GM12873 (cell line): Measurements from ENCODE around the gene FAM227B.

Experiments used
- TF ChIP-seq, protein P1 (sequence below): IDR thresholded peaks from 2 replicates; pipeline ENCODE4 v1.5.1; 2012; ENCODE audit warnings: low read depth, mild to moderate bottlenecking, moderate library complexity, low read length, control low read depth; ENCODE audit not compliant: insufficient read depth; ENCODE audit errors: missing control alignments

FAM227B gene

DNA sequence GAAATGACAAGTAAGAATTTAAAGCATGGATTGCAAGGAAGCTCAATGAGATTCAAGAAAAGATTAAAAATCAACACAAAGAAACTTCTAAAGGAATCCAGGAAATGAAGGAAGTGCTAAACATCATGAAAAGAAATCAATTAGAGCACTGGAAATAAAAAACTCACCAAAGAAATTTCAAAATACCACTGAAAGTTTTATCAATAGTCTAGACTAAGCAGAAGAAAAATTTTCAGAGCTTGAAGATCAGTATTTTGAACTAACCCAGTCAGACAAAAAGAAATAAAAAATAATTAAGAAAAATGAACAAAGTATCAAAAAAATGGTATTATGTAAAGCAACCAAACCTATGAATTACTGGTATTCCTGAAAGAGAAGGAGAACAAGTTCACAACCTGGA, 60.6 kb downstream of the FAM227B start:
- TF ChIP-seq, protein P1, sequence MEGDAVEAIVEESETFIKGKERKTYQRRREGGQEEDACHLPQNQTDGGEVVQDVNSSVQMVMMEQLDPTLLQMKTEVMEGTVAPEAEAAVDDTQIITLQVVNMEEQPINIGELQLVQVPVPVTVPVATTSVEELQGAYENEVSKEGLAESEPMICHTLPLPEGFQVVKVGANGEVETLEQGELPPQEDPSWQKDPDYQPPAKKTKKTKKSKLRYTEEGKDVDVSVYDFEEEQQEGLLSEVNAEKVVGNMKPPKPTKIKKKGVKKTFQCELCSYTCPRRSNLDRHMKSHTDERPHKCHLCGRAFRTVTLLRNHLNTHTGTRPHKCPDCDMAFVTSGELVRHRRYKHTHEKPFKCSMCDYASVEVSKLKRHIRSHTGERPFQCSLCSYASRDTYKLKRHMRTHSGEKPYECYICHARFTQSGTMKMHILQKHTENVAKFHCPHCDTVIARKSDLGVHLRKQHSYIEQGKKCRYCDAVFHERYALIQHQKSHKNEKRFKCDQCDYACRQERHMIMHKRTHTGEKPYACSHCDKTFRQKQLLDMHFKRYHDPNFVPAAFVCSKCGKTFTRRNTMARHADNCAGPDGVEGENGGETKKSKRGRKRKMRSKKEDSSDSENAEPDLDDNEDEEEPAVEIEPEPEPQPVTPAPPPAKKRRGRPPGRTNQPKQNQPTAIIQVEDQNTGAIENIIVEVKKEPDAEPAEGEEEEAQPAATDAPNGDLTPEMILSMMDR = no peak

DNA sequence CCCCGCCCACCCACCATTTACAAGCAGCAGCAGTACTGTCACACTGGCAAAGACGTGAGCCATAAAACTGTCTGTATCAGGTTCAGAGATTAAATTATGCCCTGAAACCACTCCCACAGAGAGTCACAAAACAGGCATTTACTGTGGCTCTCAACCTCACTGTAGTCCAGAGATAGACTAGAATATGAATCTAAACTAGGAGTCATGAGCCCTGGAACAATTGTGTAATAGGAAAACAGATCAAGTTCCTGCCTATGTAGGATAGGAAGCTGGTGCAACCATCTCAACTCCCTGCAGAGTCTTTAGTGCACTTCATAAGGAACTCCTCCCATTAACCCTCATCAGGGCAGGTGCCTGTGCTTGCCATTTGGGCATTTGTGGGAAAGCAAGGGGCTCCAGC, 61.7 kb downstream of the FAM227B start:
- TF ChIP-seq, protein P1 = no peak

DNA sequence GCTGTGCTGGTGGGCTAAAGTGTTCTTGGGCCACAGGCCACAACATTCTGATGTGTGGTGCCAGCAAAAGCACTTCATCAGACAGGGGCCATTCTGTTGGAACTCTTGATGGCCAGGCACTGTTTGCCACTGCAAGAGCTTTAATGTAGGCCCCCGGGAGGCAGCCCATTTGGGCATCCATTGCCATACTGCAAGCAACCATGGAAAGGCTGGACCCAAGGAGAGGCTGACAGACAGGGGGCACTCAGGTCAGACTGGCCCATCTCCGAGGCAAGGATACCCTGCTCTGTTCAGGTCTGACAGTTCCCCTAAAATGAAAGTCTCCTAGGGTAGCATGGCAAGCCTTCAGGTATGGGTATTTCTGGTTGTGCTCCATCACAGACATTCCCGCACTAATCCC, 64.2 kb downstream of the FAM227B start:
- TF ChIP-seq, protein P1 = no peak

DNA sequence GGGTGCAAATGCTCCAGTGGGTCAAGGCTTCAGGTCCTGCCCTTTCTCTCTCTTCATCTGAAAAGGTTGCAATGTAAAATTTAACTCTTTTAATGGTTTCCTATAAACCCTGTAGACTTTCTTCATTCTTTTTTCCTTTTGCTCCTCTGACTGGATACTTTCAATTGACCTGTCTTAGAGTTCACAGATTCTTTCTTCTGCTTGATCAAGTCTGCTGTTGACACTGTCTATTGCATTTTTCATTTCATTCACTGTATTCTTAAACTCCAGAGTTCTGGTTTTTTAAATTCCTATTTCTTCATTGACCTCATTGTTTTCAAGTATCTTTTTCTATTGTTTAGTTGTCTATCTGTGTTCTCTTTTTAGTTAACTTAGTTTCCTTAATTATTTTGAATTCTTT, 82.1 kb downstream of the FAM227B start:
- TF ChIP-seq, protein P1 = no peak

DNA sequence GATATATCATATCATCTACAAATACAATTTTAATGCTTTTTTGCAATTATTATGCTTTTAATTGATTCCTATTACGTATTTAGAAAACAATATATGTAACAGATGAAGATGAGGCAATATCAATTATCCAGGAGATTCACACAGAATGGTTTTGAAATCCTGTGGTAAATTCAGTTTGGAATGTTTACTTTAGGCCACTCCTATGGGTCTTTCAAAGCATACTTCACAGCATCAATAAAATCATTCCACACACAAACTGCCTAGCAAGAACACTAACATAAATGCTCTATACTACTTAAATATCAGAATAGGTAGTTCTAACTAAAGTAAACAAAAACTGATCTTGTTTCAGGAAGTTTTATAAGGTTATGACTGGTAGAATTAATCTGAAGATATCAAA, 90.5 kb downstream of the FAM227B start:
- TF ChIP-seq, protein P1 = no peak

DNA sequence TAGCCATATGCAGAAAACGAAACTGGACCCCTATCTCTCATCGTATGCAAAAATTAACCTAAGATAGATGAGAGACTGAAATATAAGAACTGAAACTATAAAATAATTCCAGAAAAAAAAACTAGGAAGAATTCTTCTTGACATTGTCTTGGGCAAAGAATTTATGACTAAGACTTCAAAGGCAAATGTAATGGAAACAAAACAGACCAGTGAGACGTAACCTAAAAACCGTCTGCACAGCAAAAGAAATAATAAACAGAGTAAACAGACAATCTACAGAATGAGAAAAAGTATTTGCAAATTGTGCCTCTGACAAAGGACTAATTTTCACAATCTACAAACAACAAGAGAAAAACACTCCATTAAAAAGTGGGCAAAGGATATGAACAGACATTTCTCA, 92.3 kb downstream of the FAM227B start:
- TF ChIP-seq, protein P1 = no peak

DNA sequence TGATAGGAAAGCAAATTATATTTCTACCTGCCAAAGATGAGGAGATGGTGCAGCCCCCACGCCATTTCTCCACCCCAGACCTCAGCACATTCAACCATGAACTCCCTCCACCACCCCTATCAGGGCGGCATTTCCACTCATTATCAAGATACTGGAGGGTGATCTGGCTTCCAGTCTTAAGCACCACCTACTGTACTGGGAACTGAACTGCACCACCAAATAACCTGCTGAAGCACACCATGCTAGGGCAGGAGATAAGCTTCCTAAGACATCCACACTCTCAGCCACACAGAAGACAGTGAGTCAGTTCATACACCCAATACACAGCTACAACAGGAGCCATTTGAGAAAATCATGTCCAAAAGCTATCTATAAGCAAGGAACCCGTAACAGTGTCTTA, 98.8 kb downstream of the FAM227B start:
- TF ChIP-seq, protein P1 = peak; percentile 13

DNA sequence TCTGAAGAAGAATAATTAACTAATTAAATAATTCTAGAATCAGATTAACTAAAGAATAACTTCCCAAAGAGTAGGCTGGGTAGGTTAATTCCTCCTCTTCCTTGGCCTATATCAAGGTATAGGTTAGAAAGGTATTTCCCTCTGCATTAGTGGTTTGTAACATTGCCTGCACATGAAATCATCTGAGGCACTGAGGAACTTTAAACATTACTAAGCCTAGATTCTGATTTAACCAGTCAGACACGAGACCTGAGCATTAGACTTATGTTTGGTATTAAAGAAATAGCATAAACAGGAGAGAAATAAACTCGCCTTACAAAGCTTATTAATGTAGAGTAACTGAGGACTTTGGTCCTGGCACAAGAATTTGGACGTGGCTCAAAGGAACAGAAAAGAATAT, 113.4 kb downstream of the FAM227B start:
- TF ChIP-seq, protein P1 = no peak
